ENCODE measurements around the gene KANSL1. TPM values are rescaled to one million over a fixed set of nuclear protein-coding genes. Genes with fewer than 3 reads are reported as not detected.

Gene KANSL1
- total and polyA plus RNA-seq, 2 experiments from 2014 or later, result 49.0 to 206 TPM

- TF ChIP-seq ZNF331 (CRISPR knock-in tag; IDR thresholded peaks at IDR 0.05; ENCODE audit: low read depth) (no peak), CREB1 (CRISPR knock-in tag; IDR thresholded peaks at IDR 0.05; ENCODE audit: low read depth) (no peak), POLR2AphosphoS5 (IDR thresholded peaks at IDR 0.05; ENCODE audit: low read depth) (no peak)
Observed at GRCh38 chr17:46047398-46047797, 145.8 kb downstream of the KANSL1 start (continued).

- Mint-ChIP-seq H3K27me3 (ENCODE audit: insufficient read depth, low read depth, poor library complexity) (peaks cover 3% of the 10 kb centered on the region), H3K27ac (no peak overlapping the region), H3K9me3 (no peaks in the 10 kb centered on the region), H3K4me3 (no peak overlapping the region), H3K4me1 (peaks cover 18% of the 10 kb centered on the region), H3K36me3 (ENCODE audit: low read depth) (peaks cover 78% of the 10 kb centered on the region)
- H3K9me2 ChIP-seq (ENCODE audit: insufficient read depth), result no peaks in the 10 kb centered on the region
- H2AFZ ChIP-seq, result no peak overlapping the region
- H3K4me3 ChIP-seq, result no peak overlapping the region
- peaks cover 17% of the 10 kb centered on the region for H4K20me1 ChIP-seq (replicated peaks; ENCODE audit: insufficient read depth)
- H3K27me3 ChIP-seq (ENCODE audit: insufficient read depth), result no peaks in the 10 kb centered on the region
- H3K79me2 ChIP-seq (replicated peaks; ENCODE audit: insufficient read depth), result peaks cover 30% of the 10 kb centered on the region
- no peak overlapping the region for H3K4me2 ChIP-seq
- peaks cover 48% of the 10 kb centered on the region for H3K36me3 ChIP-seq (ENCODE audit: insufficient read depth)
- no peak for TF ChIP-seq EZH2phosphoT487 (IDR thresholded peaks at IDR 0.05; ENCODE audit: unreplicated experiment)
- TF ChIP-seq, protein P1, sequence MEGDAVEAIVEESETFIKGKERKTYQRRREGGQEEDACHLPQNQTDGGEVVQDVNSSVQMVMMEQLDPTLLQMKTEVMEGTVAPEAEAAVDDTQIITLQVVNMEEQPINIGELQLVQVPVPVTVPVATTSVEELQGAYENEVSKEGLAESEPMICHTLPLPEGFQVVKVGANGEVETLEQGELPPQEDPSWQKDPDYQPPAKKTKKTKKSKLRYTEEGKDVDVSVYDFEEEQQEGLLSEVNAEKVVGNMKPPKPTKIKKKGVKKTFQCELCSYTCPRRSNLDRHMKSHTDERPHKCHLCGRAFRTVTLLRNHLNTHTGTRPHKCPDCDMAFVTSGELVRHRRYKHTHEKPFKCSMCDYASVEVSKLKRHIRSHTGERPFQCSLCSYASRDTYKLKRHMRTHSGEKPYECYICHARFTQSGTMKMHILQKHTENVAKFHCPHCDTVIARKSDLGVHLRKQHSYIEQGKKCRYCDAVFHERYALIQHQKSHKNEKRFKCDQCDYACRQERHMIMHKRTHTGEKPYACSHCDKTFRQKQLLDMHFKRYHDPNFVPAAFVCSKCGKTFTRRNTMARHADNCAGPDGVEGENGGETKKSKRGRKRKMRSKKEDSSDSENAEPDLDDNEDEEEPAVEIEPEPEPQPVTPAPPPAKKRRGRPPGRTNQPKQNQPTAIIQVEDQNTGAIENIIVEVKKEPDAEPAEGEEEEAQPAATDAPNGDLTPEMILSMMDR (conservative IDR thresholded peaks at IDR 0.05; ENCODE audit: low read depth in 2 of 2), result peak in 1 of 2 experiments; percentile 40; a peak in 2 of 4 replicates
- ATAC-seq, result no peak
- peaks cover 10% of the 10 kb centered on the region; the same call in 1 of the 2 replicates for H3F3A ChIP-seq (replicated peaks; ENCODE audit: low read depth)
- no peaks in the 10 kb centered on the region for H3K4me1 ChIP-seq (ENCODE audit: insufficient read depth)
- DNase-seq (ENCODE audit: low spot score), result no peak
- H3K27ac ChIP-seq (ENCODE audit: low read depth), result no peak overlapping the region
Observed at GRCh38 chr17:46046957-46047356, 146.3 kb downstream of the KANSL1 start.

- Histone ChIP-seq H2AFZ (no peak overlapping the region), H3K27me3 (ENCODE audit: insufficient read depth) (no peaks in the 10 kb centered on the region), H3K4me3 (no peak overlapping the region), H3K36me3 (ENCODE audit: insufficient read depth) (peaks cover 43% of the 10 kb centered on the region), H3K4me1 (ENCODE audit: insufficient read depth) (no peaks in the 10 kb centered on the region), H4K20me1 (replicated peaks; ENCODE audit: insufficient read depth) (peaks cover 16% of the 10 kb centered on the region), H3K27ac (ENCODE audit: low read depth) (0 out of 2 replicates have a peak overlapping the region, but pooled peaks have one; percentile 84), H3K9me2 (ENCODE audit: insufficient read depth) (no peaks in the 10 kb centered on the region), H3K79me2 (replicated peaks; ENCODE audit: insufficient read depth) (peaks cover 20% of the 10 kb centered on the region), H3F3A (replicated peaks; ENCODE audit: low read depth) (peaks cover 8% of the 10 kb centered on the region; the same call in 1 of the 2 replicates), H3K4me2 (no peak overlapping the region)
- Mint-ChIP-seq H3K4me3 (no peak overlapping the region), H3K36me3 (ENCODE audit: low read depth) (peaks cover 77% of the 10 kb centered on the region), H3K4me1 (peaks cover 18% of the 10 kb centered on the region), H3K27me3 (ENCODE audit: insufficient read depth, low read depth, poor library complexity) (peaks cover 3% of the 10 kb centered on the region), H3K9me3 (no peaks in the 10 kb centered on the region), H3K27ac (peak overlapping the region; percentile 3; the same call in 1 of the 2 replicates)
- no peak for ATAC-seq
- no peak for DNase-seq (ENCODE audit: low spot score)
- TF ChIP-seq ZNF331 (CRISPR knock-in tag; IDR thresholded peaks at IDR 0.05; ENCODE audit: low read depth) (no peak), NANOG (IDR thresholded peaks at IDR 0.05; ENCODE audit: borderline replicate concordance) (no peak), JUNB (IDR thresholded peaks at IDR 0.05; ENCODE audit: unreplicated experiment) (no peak), REST (IDR thresholded peaks at IDR 0.05; ENCODE audit: unreplicated experiment) (no peak), POLR2AphosphoS5 (IDR thresholded peaks at IDR 0.05; ENCODE audit: low read depth) (no peak), EZH2phosphoT487 (IDR thresholded peaks at IDR 0.05; ENCODE audit: unreplicated experiment) (no peak), EZH2 (IDR thresholded peaks at IDR 0.05; ENCODE audit: low read depth, unreplicated experiment) (no peak), ZNF114 (CRISPR knock-in tag; IDR thresholded peaks at IDR 0.05) (no peak)
- TF ChIP-seq, protein P2, sequence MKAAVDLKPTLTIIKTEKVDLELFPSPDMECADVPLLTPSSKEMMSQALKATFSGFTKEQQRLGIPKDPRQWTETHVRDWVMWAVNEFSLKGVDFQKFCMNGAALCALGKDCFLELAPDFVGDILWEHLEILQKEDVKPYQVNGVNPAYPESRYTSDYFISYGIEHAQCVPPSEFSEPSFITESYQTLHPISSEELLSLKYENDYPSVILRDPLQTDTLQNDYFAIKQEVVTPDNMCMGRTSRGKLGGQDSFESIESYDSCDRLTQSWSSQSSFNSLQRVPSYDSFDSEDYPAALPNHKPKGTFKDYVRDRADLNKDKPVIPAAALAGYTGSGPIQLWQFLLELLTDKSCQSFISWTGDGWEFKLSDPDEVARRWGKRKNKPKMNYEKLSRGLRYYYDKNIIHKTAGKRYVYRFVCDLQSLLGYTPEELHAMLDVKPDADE (IDR thresholded peaks at IDR 0.05), result no peak
Observed at GRCh38 chr17:46045639-46046038, 147.6 kb downstream of the KANSL1 start.
